GM15510 (cell line): ENCODE results near the gene AEBP1.

Experiments used
- POLR2A ChIP-seq: IDR thresholded peaks from 3 replicates; pipeline ENCODE4 v1.6.1; 2011; ENCODE audit warnings: borderline replicate concordance; ENCODE audit not compliant: insufficient read length; ENCODE audit errors: extremely low read depth

AEBP1 gene

GRCh38 chr7:44151956-44152355 lies 47.8 kb downstream of the AEBP1 start:
- no peak for TF ChIP-seq POLR2A

GRCh38 chr7:44152971-44153947 lies 49.1 kb downstream of the AEBP1 start:
- no peak for TF ChIP-seq POLR2A

- no peak for TF ChIP-seq POLR2A
Observed at GRCh38 chr7:44153948-44154335, 49.8 kb downstream of the AEBP1 start.

GRCh38 chr7:44154703-44155102 lies 50.6 kb downstream of the AEBP1 start:
- no peak for TF ChIP-seq POLR2A

GRCh38 chr7:44155191-44156185 lies 51.3 kb downstream of the AEBP1 start:
- TF ChIP-seq POLR2A, result no peak

GRCh38 chr7:44156453-44157010 lies 52.4 kb downstream of the AEBP1 start:
- no peak for TF ChIP-seq POLR2A

- no peak for TF ChIP-seq POLR2A
Observed at GRCh38 chr7:44157116-44158080, 53.3 kb downstream of the AEBP1 start.

GRCh38 chr7:44158096-44158872 lies 54.1 kb downstream of the AEBP1 start:
- no peak for TF ChIP-seq POLR2A

GRCh38 chr7:44158873-44159631 lies 54.9 kb downstream of the AEBP1 start:
- TF ChIP-seq POLR2A, result no peak

- no peak for TF ChIP-seq POLR2A
Observed at GRCh38 chr7:44159824-44160630, 55.9 kb downstream of the AEBP1 start.

- TF ChIP-seq POLR2A, result no peak
Observed at GRCh38 chr7:44161371-44161770, 57.2 kb downstream of the AEBP1 start.
